ENCODE data around the gene STIMATE.

The STIMATE gene

GRCh38 chr3:52817221-52817620 is 80.1 kb downstream of the STIMATE start:
- DNase-seq (ENCODE audit: low read depth): no peak

DNA sequence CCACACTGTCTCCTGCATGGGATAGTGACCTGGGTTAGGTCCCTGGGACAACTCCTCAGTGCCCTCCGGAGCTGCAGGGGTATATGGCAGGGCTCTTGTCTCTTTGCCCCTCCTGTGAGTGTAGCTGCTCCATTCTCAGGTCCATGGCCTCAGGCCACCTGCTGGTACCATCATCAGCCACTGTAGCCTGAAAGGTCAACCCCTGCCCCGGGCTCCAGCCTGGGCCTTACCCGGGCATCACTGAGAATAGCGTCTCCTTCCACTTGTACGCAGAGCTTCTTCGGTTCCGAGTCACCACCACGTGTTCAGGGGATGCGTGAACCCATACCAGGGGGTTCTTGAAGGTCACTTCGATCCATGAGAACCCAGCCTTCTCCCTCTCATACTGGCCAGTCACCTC is 80.7 kb downstream of the STIMATE start:
- no peak for DNase-seq (ENCODE audit: low read depth)

DNA sequence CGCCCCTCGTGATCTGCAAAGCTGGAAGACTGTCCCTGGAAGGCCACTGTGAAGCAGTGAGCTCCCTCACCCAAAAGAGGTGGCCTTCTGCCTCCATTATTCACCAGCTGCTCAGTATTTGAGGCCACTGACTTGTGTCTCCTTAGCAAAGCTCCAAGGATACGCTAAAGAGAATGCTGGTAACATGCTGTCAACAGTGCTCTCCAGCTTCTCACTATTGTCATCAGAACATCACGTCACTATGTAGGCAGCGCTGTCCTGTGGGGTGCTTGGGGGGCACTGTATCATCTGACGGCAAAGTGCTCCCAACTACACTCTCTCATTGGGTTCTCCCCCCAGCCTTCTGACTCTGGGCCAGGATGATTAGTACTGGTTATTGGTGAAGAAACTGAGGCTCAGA is 81.1 kb downstream of the STIMATE start:
- no peak for DNase-seq (ENCODE audit: low read depth)

DNA sequence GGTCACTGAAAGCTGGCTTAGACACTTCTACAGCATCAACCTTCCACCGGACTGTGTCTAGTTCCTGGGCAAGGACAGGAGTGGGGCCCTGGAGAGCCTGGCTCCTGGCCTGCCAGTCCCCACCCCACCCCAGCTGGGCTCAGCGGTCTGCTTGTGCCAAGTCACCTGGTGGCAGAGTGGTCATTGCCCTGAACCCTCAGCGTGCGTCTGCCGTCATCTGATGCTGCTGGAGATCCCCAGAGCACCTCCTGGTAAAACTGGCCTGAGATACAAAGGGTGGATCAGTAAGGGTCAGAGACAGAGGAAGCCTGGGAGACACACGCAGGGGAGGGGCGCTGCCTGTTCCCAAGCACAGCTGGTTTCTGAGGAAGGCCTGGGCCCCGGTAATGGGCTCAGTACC is 83.5 kb downstream of the STIMATE start:
- DNase-seq (ENCODE audit: low read depth): no peak

GRCh38 chr3:52811452-52812011 is 85.8 kb downstream of the STIMATE start:
- DNase-seq (ENCODE audit: low read depth): no peak

- no peak for DNase-seq (ENCODE audit: low read depth)
Measured at GRCh38 chr3:52810923-52811322, 86.4 kb downstream of the STIMATE start.

GRCh38 chr3:52809662-52810377 is 87.5 kb downstream of the STIMATE start:
- DNase-seq (ENCODE audit: low read depth): no peak

GRCh38 chr3:52809149-52809548 is 88.2 kb downstream of the STIMATE start:
- DNase-seq (ENCODE audit: low read depth): no peak

DNA sequence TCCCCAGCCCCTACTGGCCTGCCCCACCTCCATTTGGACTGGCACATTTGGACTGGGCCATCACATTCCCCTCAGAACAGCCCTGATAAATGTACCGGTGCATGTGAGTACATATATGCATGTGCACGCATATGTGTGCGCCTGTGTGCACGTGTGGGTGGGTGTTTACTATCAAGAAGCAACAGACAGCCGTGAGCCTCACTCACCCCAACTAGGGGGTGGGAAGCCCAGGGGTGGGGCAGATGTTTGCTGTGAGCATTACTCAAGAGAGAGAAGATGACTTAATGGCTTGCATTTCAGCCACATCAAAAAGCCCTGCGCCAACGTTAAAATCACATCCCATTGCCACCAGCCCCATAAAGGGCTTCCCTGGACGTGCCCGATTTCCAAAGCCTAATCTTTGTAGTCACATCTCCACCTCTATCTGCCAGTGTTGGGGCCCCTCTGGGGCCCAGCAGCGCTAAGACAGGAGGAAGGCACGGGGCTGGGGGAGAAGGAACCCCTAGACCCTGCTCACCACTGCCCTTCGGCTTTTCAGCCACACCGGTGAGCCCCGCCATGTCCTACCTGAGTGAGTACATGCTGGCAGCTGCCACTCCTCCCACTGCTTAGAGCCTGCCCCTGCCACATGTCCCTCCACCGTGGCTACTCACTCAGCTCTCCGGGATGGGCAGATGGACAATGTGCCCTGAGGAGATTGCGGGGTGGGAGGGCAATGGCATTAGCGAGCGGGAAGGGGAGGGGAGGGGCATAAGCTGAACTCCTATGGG is 91.9 kb downstream of the STIMATE start:
- DNase-seq (ENCODE audit: low read depth): no peak

GRCh38 chr3:52801839-52802238 is 95.5 kb downstream of the STIMATE start:
- no peak for DNase-seq (ENCODE audit: low read depth)

GRCh38 chr3:52800079-52800478 is 97.3 kb downstream of the STIMATE start:
- DNase-seq (ENCODE audit: low read depth): no peak

GRCh38 chr3:52798978-52799476 is 98.3 kb downstream of the STIMATE start:
- DNase-seq (ENCODE audit: low read depth): no peak

DNA sequence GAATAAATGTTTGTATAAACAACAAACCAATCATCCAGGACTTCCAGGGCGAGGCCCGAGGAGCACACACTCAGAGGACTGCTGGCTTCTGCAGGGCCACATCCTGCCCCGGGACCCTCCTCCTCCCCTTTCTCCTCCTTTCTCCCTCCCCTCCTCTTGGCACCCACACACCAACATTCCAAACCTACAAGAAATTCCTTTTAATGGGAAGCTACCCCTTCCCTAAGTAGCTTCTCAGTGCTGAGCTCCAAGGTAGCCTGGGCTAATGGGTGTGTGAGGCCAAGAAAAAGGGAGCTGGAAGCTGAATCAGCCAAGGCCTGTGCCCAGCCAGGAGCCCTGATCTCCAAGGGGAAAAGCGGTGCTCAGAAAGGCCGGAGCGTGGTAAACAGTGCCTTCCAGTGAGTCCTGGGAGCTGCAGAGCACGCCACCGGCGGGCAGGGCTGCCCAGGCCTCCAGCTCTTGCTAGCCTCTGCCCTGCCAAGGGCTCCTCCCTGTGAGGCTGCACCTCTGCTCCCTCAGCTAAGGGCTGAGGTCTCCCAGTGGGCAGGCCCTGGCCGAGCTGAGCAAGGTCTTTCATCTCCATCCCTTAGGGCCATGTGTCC is 98.9 kb downstream of the STIMATE start:
- DNase-seq (ENCODE audit: low read depth): no peak

DNA sequence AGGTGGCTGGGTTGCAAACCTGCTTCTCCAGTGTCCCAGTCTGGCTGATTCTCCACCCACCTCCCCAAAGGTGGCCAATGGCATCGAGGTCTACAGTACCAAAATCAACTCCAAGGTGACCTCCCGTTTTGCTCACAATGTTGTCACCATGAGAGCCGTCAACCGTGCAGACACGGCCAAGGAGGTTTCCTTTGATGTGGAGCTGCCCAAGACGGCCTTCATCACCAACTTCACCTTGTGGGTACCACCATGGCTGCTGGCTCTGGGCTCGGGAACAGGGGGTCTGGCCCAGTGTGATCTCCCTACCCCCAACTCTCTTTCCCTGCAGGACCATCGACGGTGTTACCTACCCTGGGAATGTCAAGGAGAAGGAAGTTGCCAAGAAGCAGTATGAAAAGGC is 100.9 kb downstream of the STIMATE start:
- no peak for DNase-seq (ENCODE audit: low read depth)

DNA sequence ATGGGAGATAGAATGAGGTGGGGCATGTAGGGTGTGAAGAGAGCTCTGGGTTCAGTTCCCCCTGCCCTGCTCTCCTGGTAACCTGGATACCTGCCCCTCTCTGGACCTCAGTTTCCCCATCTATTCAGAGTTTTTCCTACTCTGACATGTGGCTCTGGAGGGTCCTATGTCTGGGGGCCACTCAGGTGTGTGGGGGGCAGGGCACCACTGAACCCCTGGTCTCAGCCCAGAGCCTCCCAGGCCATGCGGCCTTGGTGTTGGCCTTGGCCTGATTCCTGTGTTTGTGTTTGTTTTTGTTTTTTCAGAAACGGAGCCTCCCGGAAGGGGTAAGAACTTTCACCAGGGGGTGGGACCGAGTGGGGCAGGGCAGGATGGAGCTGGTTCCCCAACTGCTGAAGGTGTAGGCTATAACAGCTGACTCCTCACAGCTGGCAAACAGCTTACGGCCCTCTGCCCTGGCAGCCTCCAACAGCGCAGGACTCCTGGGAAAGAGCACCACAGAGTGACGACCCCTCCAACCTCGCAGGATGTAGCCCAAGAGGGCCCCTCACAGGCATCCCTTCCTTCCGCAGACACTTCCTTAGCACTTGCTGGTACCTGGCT is 101.9 kb downstream of the STIMATE start:
- no peak for DNase-seq (ENCODE audit: low read depth)

GRCh38 chr3:52794612-52795099 is 102.7 kb downstream of the STIMATE start, which contains the start of gene ITIH3:
Gene ITIH3 (plus strand): TSS chr3:52794796. CDS start chr3:52794804, 8 bp downstream.
- DNase-seq (ENCODE audit: low read depth): no peak

DNA sequence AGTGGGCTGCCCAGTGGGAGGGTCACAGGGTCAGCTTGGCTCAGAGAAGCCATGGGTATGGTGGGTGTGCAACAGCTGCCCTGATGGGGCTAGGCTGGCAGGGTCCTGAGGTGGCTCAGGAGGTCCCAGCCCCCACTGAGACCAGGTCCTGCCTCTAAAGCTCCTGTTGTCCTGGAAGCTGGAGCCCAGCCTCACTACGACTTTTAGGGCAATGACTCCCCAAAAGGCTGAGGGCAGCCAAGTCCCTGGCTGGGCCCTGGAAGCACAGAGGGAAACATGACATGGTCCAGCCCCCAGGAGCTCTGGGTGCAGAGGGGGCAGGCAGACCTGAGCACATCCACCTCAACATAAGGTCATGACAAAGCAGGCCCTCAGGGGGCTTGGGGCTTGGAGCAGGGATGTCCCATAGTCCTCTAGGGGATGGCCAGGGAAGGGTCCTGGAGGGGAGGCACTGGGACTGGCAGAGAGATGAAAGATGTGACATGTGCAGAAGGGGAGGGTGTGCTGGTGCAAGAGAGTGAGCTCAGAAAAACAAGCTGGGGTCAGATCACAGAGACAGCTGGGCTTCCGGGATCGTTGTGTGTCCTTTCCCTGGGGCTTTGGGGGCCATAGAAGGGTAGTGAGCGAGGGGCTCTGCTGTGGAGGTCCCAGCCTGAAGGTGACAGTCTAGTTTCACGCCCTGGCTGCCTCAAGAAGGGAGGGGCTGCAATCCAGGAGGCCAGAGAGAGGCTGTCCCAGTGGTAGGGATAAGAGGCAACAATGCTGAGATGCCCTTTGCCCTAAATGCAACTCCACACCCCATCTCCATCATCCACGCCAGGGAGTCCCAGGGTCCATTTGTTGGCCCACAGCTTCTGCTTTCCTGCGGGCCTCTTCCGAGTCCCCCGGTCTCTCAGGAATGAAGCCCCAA is 103.4 kb downstream of the STIMATE start:
- no peak for DNase-seq (ENCODE audit: low read depth)

DNA sequence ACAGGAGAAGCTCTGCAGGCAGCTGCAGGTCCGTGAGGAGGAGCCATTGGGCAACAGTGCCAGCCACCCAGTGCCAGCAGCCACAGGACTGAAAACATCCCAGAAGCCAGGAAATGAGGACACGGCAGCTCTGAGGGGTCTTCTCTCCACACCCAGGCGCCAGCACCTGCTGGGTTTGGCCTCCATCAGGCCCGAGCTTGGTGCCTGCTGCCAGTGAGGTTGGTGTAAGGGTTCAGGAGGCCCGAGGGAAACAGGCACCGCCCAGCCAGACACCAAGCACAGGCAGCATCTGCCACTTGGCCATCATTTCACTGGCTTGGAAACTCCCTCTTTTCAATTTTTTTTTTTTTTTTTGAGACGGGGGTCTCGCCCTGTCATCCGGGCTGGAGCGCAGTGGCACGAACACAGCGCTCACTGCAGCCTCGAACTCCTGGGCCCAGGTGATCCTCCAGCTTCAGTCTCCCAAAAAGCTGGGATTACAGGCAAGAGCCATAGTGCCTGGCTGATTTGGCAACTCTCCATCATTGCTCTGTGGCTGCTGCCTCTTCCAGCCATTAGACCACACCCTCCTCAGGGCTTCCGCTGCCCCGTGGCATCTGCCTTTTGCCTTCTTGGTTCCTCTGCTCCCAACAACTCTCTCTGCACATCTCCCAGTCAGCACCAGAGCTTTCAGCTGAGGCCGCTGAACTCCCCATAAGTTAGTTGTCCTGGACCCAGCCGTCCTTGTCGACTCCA is 104.2 kb downstream of the STIMATE start:
- no peak for DNase-seq (ENCODE audit: low read depth)

- no peak for DNase-seq (ENCODE audit: low read depth)
Measured at GRCh38 chr3:52792413-52792812, 104.9 kb downstream of the STIMATE start.

DNA sequence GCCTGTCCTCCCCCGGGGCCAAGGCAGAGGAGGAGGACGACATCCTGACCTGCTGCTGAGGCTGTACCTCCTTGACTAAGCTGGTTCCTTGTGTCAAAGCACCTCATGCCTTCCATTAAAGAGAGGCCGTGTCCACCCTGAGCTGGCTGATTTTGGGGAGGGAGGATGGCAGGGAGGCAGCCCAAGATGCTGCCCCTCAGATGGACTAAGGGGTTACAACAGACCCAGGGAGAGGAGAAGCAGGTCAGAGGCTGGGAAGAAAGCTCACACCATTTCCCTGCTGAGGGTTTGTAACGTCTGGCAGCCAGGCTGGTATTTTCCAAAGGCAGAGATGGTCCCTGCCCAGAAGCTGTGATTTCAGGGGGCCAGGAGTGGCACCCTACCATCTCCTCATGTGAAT is 105.4 kb downstream of the STIMATE start:
- no peak for DNase-seq (ENCODE audit: low read depth)

Data from stimulated activated CD4-positive, alpha-beta T cell treated with anti-CD3 and anti-CD28 coated beads, Interleukin-2, amount 100 ng/mL, for 4 hours (primary cell).